Measurements from ENCODE around the gene ARHGAP22.

DNA sequence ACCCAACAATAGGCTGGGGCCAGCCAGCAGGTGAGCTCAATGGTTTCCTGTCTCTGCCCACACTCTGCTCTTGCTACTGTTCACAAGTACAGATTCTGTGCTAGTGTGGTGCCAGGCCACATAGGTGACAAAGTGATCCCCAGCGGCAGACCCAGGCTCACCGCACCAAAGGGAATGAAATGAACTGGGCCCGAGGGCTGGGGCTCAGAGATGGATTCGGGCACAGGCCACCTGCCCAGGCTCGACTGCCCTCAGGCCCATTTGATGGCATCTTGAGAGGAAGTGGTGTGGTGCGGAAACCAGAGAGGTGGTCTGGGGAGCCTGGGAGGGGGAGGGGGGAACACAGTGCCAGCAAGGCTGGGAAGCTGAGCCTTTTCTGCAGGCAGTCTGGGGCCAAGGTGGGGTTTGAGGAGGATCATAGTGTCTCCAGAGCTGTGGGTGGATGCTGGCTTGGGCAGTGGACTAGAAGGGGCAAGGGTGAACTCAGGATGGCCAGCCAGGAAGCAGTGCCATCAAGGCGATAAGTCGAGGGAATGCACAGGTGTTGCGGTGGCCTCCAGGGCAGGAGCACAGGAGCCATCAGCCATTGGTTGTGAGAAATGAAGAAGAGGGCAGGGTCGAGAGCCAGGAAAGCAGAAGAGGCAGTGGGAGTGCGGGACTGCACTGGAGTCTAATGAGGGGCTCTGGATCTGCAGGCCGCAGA is 85.2 kb downstream of the ARHGAP22 start:
- TF ChIP-seq, protein P1, sequence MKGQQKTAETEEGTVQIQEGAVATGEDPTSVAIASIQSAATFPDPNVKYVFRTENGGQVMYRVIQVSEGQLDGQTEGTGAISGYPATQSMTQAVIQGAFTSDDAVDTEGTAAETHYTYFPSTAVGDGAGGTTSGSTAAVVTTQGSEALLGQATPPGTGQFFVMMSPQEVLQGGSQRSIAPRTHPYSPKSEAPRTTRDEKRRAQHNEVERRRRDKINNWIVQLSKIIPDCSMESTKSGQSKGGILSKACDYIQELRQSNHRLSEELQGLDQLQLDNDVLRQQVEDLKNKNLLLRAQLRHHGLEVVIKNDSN (IDR thresholded peaks at IDR 0.05; ENCODE audit: borderline replicate concordance, low read depth) = no peak
- TF ChIP-seq, protein P2, sequence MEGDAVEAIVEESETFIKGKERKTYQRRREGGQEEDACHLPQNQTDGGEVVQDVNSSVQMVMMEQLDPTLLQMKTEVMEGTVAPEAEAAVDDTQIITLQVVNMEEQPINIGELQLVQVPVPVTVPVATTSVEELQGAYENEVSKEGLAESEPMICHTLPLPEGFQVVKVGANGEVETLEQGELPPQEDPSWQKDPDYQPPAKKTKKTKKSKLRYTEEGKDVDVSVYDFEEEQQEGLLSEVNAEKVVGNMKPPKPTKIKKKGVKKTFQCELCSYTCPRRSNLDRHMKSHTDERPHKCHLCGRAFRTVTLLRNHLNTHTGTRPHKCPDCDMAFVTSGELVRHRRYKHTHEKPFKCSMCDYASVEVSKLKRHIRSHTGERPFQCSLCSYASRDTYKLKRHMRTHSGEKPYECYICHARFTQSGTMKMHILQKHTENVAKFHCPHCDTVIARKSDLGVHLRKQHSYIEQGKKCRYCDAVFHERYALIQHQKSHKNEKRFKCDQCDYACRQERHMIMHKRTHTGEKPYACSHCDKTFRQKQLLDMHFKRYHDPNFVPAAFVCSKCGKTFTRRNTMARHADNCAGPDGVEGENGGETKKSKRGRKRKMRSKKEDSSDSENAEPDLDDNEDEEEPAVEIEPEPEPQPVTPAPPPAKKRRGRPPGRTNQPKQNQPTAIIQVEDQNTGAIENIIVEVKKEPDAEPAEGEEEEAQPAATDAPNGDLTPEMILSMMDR (IDR thresholded peaks at IDR 0.05) = no peak
- TF ChIP-seq EZH2phosphoT487 (IDR thresholded peaks at IDR 0.05; ENCODE audit: borderline replicate concordance, low read depth) (no peak), JUND (IDR thresholded peaks at IDR 0.05) (no peak)
